Right kidney (tissue), 1 donor: ENCODE measurements around the gene CCDC188.

ENCODE experiments used
- DNase-seq: peaks from one replicate; pipeline ENCODE4 v3.0.0-alpha.2; 2016

Gene CCDC188

DNA sequence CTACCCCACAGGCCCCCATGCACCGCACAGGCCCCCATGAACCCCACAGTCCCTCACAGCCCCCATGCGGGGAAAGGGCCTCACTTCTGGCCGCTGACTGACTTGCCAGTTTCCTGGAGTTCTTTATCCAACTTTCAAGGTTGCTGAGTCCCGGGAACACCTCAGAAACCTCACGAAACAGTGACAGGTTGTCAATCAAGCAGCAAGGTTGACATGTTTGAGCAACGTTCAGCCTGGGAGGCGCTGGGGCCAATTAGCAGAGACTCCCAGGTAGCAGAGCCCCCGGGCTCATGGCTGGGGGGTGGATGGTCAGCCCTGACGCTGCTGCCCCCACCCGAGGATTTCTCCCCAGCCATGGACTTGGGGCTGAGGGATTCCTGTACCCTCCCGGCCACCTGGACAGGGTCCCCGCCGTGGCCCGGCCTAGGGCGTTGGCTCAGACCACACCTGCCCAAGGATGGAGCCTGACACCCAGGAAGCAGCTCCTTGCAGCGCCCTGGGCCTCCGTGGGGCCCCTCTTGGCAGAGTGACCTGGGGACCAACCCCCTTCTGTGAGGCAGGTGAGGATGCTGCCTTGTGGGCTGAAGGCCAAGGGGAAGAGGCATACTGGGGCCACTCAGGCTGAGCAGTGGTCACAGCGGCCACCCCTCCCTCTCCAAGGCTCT is 33.8 kb upstream of the CCDC188 start:
- no peak for DNase-seq

DNA sequence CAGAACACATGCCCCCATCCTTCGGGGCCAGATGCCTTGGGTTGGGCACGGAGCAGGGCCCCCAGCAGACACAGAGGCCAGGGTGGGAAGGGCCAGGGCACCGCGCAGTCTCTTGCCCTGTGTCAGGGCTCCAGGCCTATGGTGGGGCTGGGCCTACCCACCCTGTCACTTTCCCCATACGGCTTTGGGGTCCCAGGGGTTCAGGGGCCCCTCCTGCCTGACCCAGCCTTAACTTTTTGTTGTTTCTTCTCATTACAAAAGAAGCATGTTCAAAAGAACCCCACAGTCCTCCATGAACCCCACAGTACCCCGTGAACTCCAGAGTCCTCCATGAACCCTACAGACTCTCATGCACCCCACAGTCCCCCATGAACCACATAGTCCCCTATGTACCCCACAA is 33.0 kb upstream of the CCDC188 start:
- DNase-seq: no peak

DNA sequence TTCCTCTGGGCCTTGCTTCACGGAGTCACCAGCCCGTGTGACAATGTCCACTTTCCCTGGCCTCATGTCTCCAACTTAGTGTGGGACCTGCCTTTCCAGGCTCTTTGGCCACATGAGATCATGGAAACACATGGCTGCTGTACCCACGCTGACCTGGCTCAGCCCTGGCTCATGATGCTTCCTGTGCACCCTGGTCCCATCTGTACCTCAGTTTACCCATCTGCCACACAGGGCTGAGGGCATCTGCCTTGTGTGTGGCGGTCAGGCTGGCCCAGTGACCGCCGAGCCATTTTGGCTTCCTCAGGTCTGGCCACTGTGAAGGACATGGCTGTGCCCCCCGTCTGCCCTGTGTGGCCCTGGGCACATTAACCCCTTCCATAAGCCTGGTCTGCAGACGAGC is 32.2 kb upstream of the CCDC188 start:
- DNase-seq: no peak

DNA sequence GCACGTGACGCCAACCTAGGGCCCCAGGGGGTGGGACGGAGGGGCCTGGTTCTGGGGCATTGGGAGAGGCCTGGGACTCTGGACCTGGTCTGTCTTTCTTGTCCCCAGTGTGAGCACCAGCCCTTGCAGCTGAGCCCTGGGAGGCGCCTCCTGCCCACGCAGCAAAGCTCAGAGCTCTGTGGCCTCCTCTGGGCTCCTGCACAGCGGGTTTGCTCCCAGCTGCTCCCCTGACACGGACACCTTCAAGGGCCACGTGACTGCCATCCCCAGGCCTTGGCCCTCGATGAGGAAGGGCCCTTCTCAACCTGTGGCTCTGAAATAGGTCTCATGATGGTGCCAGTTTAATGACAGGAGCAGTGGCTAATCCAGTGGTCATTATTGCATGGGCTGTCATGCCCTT is 31.5 kb upstream of the CCDC188 start:
- DNase-seq: no peak

DNA sequence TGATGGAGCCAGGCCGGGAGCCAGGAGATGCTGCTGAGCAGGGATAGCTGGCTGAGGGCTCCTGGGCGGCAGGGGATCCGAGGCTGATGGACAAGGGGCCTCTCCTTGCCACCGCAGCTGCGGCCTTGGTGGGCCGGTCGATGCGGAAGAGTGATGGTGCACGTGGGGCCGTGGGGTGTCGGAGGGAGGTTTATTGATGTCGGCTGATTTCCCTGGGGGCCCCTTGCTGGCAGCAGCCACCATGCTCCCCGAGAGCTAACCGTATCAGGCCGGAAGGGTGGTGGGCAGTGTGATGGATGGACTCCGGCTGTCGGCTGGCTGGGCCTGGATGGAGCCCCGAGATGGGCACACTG is 31.0 kb upstream of the CCDC188 start:
- no peak for DNase-seq

DNA sequence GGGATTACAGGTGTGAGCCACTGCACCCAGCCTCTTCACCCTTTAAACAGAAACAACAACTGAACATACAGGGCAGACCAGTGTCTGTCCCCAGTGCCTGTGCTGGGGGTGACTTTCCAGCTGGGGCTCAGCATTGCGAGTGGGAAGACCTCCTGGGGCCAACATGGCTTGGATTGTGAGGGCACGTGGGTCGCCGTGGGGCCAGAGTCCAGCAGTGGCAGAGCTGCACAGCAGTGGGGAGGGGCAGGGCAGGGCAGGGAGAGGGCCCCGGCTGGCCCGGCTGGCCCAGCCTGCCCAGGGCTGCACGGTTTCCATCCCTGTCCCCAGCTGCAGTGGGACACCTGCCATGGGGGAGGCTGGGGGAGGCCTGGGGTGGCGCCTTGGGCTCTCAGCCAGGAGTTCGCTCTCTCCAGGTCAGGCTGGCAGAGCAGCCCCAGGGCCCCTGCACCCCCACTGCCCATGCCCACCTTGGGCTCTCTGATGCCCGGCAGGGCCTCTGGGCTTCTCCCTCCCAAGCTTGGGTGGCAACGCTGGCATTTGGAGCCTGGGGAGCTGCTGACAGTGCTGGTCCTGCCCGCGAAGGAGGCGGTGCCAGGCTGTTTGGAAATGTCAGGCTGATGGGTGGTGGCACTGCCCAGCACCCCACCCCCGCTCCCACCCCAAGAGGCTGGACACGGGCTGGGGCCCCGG is 30.5 kb upstream of the CCDC188 start:
- DNase-seq: no peak

DNA sequence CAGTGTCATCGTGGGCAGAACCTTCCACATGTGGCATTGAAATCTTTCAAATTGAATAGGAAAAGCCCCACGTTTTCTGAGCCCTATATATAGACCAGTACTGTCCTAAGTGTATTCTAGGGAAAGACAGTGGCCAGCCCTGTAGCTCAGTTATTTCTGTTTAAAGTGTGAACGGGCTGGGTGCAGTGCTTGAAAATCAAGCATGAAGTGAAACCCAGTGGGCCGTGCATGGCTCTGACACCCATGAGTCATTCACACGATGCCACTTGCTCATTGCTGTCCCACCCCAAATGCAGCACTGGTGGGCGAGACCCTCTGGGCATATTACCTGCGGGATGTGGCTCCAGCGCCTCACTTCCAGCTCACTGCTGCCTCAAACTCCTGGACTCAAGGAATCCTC is 29.8 kb upstream of the CCDC188 start:
- no peak for DNase-seq

DNA sequence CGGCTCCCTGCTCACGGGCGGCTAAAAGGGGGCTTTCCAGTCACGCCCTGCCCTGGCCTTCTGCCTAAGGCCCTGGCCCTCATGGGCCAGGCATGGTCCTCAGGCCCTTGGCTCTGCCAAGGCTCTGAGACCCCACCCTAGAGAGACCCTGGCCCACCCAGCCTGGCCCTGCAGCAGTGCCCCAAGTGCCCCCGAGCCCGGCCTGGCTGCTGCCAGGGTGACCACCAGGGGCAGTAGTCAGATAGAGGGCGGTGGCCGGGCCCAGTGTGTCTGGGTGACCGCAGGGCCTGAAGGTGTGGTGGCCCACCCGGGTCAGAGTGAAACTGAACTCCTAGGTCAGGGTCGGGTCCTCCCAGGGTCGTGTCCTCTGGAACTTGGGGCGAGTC is 29.4 kb upstream of the CCDC188 start:
- DNase-seq: no peak

DNA sequence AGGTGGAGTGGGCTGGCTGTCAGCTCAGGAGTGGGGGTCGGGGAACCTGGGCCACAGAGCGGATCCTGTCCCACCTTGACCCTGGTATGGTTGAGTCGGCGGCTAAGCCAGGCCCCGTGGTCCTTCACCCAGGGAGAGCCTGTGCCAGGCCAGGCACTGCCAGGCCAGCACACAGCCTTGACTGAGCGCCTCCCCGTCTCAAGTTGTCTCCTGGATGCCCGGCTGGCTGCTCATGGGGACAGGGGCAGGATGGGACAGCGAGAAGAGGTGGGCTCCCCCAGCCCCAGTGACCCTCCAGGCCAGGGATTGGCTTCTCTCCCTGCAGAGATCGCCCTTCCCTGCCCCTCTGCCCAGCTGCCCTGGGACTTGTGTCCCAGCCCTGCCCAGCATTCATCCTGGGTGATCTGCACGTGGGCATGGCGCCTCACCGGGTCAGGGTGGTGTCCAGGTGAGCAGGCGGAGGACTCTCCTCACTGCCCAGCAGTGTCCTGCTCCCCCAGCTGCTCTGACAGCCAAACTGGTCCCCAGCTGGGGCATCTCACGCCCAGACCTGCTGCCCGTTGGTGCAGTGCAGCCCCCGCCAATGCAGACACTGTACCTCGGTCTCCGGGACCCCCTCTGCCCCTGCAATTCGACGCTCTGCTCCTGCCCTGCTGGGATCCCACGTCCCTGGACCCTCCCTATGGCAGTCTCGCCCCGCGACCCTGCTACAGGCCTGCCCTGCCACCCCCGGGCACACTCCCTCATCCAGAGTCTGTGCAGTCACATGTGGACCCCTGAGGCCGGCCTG is 28.8 kb upstream of the CCDC188 start:
- DNase-seq: no peak

DNA sequence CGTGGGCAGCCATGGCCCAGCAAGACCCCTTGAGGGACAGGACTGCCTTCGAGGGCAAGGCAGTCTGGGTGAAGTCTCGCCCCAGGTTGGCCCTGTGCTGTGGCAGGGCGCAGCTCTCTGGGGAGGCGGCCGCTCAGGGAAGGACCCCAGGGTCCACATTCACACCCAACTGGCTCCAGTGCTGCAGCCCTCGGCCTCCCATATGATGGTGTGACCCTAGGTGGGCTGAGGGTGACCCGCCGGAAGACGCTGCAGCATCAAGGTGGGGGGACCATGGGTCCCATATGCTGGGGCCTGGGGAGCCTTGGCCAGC is 28.0 kb upstream of the CCDC188 start:
- no peak for DNase-seq

DNA sequence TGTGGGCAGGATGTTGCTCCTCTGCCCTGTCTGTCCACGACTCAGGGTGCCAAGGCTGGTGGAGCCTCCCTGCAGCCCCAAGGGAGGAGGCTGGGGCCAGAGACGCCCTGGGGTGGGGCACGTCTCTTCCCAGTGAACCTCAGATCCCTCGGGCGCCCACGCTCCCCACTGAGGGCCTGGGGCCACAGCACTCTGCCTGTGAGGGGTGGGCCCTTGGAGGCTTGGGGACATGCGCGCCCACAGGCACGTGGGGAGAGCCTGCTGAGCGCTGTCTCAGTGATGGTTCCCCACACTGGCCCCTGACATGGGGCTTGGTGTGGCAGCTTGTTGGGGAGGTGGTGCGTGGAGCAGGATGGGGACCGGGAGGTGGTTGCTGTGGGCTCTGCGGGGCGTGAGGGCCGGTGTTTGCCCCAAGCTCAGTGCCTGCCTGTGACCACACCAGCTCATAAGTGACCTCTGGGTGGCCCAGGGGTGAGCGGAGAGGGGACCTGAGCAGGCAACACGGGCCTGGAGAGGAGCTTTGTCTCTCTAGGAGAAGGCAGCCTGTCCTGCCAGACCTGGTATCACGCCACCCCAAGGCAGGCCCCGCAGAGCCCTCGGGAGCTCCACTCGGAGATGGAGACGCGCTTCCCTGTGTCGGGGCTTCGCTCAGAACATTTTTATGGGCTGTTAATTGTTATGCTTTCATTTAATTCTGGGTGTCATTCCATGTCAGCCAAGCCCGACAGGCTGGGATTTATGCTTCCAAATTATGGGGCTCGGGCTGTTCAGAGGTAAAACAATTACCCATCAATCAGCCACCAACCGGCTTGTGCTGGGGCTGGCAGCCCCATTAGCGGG is 27.4 kb upstream of the CCDC188 start:
- no peak for DNase-seq

DNA sequence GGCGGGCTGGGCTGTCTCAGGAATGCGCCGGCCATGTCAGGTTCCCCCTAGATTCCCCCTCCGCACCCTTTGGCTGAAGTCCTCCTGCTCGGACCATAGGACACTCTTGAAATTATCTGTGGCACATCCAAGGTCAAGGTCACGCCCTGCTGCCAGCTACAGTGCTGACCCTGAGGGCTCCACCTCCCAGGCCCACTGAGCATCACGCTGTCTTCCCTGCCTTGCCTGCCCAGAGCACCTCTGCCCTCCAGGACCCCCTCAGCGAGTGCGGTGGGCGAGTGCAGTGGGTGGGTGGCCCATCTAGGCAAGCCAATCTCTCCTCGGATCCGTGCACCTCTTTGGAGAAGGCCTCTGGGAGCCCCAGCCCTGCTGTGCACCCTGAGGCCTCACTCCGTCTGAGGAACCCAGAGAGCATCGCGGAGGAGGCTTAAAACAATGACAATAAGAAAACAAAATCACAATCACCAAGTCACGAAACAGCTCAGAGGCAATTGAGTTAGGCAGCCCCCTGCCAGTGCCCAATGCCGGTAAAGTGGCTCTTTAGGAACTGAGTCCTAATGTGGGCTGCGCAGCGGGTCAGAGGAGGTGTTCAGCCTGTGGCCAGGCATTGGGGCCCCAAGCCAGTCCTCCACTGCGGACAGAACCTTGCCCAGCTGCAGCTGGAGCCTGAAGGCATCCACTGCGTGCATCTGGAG is 26.5 kb upstream of the CCDC188 start:
- no peak for DNase-seq

DNA sequence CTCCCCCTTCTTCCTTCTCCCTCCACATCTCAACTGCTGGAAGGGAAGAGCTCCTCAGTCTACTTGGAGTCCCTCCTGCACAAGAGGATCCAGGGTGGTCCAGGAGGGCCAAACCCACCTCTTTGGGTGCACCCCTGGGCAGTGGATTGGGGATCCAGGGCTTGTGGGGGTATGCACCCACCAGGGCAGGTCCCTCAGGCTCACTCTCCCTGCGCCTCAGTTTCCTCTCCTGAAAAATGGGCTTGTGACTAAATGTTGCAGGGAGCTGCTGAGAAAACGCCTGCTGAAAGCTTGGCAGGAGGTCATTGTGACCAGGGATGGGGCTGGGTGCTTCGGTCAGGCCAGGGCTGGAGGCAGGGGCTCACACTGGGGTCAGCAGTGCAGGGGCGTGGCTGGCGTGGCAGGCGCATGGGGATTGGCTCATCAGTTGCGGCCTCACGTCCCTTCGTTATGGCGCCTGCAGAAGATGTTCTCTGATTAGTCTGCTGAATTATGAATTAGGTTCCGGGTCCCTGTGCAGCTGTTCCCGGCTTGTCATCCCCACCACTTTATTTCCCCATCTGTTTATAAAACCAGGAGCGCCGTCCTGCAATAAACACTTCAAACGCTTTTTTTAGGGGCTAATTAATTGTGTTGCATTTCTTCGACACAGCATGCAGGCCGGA is 25.7 kb upstream of the CCDC188 start:
- no peak for DNase-seq

DNA sequence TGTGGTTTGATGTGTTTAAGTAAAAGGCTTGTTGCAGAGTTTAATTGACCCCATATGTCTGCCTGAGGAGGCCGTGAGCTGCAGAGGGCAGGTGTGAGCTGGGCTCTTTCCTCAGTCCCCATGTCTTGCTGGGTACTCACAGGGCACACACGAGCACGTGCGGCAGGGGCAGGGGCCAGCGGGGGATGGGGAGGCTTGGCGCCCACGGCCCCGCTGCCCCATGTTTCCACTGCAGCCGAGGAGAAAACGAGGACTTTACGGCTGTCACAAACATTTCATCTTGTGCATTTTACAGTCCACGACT is 24.7 kb upstream of the CCDC188 start:
- no peak for DNase-seq

DNA sequence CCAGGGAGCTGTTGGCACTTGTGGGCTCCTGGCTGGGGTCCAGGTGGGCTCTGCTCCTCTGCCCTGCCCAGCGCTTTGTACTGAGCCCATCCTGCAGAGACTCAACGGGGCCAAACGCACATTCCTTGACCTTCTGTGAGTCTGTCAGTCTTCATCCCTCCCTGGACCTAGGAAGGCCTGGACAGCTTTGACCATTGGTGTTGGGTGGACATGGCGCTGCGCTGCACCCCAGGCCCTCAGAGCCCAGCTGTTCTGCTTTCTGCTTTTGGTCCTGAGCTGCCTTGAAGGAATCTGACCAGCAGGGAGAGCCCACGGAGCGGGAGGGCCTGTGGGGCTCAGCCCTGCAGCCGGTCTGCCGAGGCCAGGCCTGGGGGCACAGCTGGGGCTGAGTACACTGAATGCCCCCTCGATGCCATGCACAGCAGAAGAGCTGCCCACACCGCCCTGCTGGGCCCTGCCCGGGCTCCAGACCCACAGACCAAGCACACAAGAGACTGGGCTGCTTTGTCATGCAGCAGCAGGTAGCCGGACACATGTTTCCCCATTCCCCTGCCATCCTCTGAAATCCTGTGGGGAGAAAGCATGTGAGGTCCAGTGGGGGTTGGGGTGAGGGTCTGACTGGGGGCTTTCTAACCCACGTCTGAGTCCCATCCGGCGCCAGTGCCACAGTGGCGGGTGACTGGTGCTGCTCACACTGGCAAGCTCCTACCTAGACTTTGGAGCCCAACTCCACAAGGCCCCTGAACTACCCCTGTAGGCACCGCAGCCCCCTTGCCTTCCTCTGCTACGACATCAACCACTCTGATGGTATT is 24.1 kb upstream of the CCDC188 start:
- DNase-seq: no peak

DNA sequence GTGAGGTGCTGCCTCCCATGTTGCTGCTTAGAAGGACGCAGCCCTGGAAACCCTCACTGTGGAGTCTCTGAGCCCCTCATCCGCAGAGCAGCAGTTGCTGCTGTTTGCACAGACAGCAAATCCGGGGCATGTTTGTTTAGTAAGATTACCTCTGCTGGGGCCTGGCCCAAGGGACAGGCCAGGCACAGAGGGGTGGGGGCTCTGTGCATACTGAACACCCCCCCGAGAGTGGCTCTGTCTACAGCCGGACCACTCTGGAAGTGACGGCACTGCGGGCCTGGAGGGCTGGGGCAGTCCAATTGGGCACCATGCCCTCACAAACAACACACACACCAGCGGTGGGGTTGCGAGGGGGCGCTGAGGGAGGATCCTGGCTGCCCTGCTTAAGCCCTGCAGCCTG is 22.9 kb upstream of the CCDC188 start:
- no peak for DNase-seq

DNA sequence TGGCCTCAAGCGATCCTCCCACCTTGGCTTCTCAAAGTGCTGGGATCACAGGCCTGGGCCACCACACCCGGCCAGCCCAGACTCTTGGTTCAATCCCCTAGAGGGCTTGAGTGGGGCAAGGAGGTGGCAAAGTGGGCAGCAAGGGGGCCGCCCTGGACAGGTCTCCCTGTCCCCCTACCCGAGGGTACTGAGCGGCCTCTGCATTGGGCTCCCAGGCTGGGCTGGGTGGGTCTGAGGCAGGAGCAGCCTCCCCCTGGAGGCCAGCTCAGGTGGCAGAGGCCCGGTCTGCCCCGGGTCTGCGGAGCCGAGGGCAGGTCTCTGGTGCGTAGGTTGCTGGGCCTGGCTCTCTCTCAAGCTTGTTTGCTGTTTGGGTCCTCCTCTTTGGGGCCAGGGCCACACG is 22.4 kb upstream of the CCDC188 start:
- DNase-seq: no peak

DNA sequence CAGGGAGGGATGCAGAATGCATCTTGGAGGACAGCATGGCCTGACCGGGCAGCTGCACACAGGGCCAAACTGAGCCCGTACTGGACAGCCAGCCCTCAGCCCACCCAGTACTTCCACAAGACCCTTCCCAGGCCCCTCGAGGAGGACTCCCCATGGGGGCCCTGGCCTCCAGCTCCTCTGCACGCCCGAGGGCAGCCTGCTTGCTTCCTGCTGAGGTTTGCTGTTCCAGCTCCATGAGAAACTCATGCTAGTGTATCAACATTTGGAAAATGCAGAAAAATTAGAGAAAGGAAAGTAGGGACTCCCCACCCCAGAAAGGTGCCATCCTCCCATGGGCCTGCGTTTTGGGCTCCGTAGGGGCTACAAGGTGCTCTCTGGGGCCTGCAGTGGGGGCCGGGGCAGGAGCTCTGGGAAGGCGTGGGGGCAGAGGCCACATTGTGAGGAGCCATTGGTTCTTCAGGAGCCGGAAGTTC is 21.3 kb upstream of the CCDC188 start:
- DNase-seq: no peak

DNA sequence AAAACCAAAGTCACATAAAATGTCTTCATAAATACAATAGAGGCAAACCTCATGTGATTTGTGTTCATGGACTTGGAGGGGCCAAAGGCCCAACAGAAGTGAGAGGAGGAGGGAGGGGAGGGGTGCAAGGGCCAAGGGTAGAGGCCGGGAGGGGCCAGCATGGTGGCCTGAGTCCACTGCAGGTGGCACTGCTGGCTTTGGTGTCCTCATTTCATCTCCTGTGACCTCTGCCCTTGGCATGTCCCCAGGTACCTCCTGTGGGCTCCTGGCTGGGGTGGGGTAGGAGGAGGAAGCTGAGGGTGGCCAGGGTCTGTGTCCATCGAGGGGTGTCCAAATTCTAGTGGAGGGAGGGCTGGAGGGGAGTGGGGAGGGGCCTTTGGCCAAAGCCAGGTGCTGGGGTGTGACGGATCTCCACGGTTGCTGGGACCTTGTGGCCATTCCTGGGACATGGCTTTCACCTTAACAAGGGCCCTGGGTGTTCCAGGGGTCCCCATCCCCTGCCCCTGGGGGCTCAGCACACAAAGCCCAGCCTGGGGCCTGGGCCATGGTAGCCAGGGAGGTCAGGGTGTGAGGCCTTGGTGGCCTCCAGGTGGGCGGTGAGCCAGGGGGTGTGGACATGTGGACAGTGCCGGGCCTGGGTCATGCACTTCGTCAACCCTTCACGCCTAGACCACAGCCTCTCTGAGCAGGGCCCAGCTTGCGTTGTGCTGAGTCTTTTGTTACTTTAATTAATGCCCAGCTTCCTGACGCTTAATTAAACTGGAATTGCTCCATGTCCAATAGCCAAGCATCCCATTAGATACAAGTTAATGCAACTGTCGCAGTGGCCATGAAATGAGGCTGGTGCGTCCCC is 20.7 kb upstream of the CCDC188 start:
- DNase-seq: no peak

DNA sequence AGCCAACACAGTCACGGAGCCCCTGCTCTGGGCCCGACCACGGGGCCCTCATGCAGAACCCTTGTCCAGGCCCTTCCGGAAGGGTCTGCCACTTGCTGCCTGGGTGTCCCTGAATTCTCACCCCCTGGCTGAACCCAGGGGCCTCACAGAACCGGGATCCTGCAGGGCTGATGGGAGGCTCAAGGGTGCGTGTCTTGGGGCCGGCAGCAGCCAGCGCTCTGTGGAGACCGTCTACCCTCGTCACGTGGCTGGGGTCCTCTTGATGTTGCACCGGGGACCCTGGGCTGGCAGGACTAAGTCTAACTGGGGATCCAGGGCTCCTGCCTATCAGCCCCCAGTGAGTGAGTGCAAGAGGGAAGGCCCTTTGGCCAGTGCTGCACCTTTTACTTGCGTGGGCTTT is 19.3 kb upstream of the CCDC188 start:
- no peak for DNase-seq
